ENCODE data around the gene RGMB.

DNA sequence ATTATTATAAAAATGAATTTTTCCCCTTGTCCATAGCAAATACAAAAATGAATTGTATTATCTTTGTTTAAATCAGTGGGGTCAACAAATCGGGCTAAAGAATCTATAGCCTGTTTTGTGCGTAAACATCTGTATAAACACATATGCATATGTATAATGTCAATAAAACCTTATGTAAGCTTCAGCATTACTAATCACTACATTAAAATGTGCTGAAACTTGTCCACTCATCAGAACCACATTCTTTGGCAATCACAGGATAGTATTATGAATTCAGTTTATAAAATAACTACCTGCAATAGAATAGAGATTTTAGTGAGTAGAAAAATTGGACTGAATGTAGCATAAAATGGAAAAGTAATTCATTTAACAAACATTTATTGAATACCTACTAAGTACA is 30.6 kb downstream of the RGMB start:
- TF ChIP-seq REST (IDR thresholded peaks at IDR 0.05; ENCODE audit: insufficient read depth in 1 of 2, low read depth in 2 of 2, low read length in 2 of 2) (no peak), POLR2AphosphoS5 (IDR thresholded peaks at IDR 0.05; ENCODE audit: low read depth, low read length) (no peak), TAF1 (IDR thresholded peaks at IDR 0.05; ENCODE audit: borderline replicate concordance, insufficient read depth, low read length) (no peak), SIN3A (IDR thresholded peaks at IDR 0.05; ENCODE audit: borderline replicate concordance, insufficient read depth, low read length) (no peak)
